Activated naive CD8-positive, alpha-beta T cell treated with anti-CD3 and anti-CD28 coated beads for 36 hours (primary cell): Measurements from ENCODE around the gene LENG8. TPM values are rescaled to one million over a fixed set of nuclear protein-coding genes. Genes with fewer than 3 reads are reported as not detected.

Experiments
- DNase-seq: peaks from one replicate; pipeline ENCODE4 v3.0.0; 2021
- H3K27ac Mint-ChIP-seq: one replicate; pipeline ENCODE4 v1.8.0; 2022; ENCODE audit warnings: mild to moderate bottlenecking, moderate library complexity, mixed read lengths
- H3K27me3 Mint-ChIP-seq: one replicate; pipeline ENCODE4 v1.8.0; 2022; ENCODE audit warnings: mild to moderate bottlenecking, mixed read lengths
- H3K36me3 Mint-ChIP-seq: one replicate; pipeline ENCODE4 v1.8.0; 2021; ENCODE audit warnings: mild to moderate bottlenecking, mixed read lengths
- H3K4me1 Mint-ChIP-seq: one replicate; pipeline ENCODE4 v1.8.0; 2021; ENCODE audit warnings: mixed read lengths
- H3K4me3 Mint-ChIP-seq: one replicate; pipeline ENCODE4 v1.8.0; 2022; ENCODE audit warnings: mild to moderate bottlenecking, moderate library complexity, mixed read lengths
- H3K9me3 Mint-ChIP-seq: one replicate; pipeline ENCODE4 v1.8.0; 2022; ENCODE audit warnings: mixed read lengths
- total RNA-seq, 2 experiments: library from RNA; stranded (reverse); gene quantifications; one replicate each; pipeline ENCODE4 v1.2.3, GENCODE V29; 2021

LENG8 gene
- total RNA-seq, 2 experiments from 2014 or later, result 101 to 108 TPM

DNA sequence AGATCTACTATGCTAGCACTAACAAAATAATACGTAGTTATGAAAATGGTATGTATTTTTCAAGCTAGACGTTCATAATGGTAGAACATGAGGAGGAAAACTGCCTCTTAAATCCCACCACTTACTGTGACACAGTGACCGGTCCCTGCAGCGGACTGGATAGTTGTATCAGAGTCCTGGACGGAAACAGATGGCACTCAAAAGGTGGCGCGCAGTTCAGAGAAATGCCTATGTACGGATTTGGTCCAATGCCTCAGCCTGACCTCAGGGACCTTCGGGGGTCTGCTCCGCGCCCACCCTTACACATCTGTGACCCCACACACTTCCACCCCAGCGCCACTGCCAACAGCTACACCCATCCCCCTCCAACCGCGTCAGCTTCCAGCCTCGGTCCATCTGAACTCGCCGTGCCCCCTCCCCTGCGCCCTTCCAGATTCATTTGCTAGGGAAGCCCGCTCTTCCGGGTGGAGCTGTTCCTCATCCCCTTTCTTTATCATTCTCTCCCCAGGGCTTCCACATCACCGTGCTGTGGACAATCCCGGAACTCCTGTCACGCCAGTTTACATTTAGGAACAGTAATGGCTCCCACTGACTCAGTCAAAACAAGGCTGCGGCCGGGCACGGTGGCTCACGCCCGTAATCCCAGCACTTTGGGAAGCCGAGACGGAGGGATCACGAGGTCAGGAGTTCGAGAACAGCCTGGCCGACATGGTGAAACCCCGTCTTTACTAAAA, 792 bp upstream of the LENG8 start:
- Mint-ChIP-seq H3K36me3 (peaks cover 29% of the 10 kb centered on the region), H3K4me1 (peaks cover 35% of the 10 kb centered on the region), H3K9me3 (no peaks in the 10 kb centered on the region), H3K27ac (peak overlapping the region; percentile 97), H3K27me3 (no peaks in the 10 kb centered on the region), H3K4me3 (peak overlapping the region; percentile 100)
- peak; percentile 44 for DNase-seq

DNA sequence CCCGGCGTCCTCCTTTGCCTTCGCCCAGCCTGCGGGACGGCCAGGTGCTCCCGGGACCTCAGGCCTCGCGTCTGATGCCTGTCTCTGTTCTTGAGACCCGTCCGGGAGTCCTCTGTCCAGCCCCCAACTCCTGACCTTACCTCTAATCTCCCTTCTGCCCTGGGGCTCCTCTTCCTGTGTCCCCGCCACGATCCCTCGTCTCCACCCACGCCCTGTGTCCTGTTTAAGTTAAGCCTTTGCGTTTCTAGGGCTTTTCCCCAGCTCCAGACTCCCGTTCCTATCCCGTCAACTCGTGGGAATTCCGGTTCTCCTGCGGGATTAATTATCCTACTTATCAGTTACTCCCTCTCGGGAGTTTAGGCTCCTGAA, 686 bp downstream of the LENG8 start:
- no peaks in the 10 kb centered on the region for H3K9me3 Mint-ChIP-seq
- H3K4me1 Mint-ChIP-seq, result peaks cover 40% of the 10 kb centered on the region
- peaks cover 26% of the 10 kb centered on the region for H3K36me3 Mint-ChIP-seq
- no peak for DNase-seq
- H3K27ac Mint-ChIP-seq, result peak overlapping the region; percentile 97
- H3K27me3 Mint-ChIP-seq, result no peaks in the 10 kb centered on the region
- peak overlapping the region; percentile 100 for H3K4me3 Mint-ChIP-seq

DNA sequence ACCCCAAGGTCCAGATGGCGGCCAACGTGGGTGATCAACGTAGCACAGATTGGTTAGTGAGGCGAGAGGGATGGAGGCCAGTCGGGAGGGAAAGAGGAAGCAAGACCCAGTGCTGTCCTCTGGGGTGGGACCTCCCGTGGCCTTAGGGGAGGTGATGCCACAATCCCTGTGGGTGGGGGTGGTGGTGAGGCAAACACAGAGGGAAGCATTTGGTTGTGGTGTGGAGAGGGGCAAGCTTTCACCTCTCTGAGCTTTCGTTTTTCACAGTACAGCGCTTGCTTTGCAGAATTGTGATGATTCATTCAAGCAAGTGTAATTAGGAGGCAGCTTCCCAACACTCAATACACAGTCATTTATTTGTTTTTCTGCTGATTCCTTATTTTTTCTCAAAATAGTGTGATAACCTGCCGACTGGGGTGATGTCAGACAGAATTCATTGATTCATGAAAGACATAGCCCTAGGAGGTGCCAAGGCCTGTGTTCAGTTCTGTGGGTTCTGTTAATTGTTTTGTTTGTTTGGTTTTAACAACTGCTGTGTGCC, 2.4 kb downstream of the LENG8 start:
- H3K4me1 Mint-ChIP-seq, result peaks cover 40% of the 10 kb centered on the region
- peak overlapping the region; percentile 100 for H3K4me3 Mint-ChIP-seq
- H3K9me3 Mint-ChIP-seq, result no peaks in the 10 kb centered on the region
- peaks cover 22% of the 10 kb centered on the region for H3K36me3 Mint-ChIP-seq
- no peak for DNase-seq
- H3K27me3 Mint-ChIP-seq, result no peaks in the 10 kb centered on the region
- H3K27ac Mint-ChIP-seq, result peak overlapping the region; percentile 78

DNA sequence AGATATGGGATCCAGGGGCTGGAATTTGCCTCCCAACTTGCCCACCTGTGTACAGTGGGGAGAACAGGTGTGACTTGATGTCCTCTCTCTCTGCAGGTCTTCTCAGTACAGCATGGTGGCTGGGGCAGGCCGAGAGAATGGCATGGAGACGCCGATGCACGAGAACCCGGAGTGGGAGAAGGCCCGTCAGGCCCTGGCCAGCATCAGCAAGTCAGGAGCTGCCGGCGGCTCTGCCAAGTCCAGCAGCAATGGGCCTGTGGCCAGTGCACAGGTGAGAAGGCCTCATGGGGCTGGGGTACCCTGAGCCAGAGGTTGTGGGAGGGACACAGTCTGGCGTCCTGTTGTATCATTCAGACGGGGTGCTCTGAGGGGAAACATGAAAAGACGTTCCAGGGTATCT, 3.0 kb downstream of the LENG8 start:
- H3K9me3 Mint-ChIP-seq, result no peaks in the 10 kb centered on the region
- DNase-seq, result no peak
- no peaks in the 10 kb centered on the region for H3K27me3 Mint-ChIP-seq
- no peak overlapping the region for H3K4me3 Mint-ChIP-seq
- peaks cover 37% of the 10 kb centered on the region for H3K4me1 Mint-ChIP-seq
- peaks cover 22% of the 10 kb centered on the region for H3K36me3 Mint-ChIP-seq
- H3K27ac Mint-ChIP-seq, result no peak overlapping the region

DNA sequence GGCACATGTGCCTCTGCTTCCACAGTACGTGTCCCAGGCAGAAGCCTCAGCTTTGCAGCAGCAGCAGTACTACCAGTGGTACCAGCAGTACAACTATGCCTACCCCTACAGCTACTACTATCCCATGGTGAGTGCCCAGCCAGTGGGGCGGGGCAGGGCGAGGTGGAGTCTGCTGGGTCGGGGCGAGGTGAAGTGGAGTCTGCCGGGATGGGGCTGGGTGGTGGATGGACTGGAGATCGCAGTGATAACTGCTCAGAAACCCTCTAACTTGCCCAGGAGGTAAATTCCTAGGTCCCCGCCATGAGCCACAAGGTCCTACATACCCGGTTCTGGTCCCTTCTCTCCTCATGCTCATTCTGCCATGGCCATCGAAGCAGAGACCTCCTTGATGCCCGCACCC, 3.6 kb downstream of the LENG8 start:
- peaks cover 22% of the 10 kb centered on the region for H3K36me3 Mint-ChIP-seq
- H3K27ac Mint-ChIP-seq, result no peak overlapping the region
- no peak for DNase-seq
- no peaks in the 10 kb centered on the region for H3K27me3 Mint-ChIP-seq
- no peaks in the 10 kb centered on the region for H3K9me3 Mint-ChIP-seq
- peaks cover 31% of the 10 kb centered on the region for H3K4me1 Mint-ChIP-seq
- H3K4me3 Mint-ChIP-seq, result no peak overlapping the region

DNA sequence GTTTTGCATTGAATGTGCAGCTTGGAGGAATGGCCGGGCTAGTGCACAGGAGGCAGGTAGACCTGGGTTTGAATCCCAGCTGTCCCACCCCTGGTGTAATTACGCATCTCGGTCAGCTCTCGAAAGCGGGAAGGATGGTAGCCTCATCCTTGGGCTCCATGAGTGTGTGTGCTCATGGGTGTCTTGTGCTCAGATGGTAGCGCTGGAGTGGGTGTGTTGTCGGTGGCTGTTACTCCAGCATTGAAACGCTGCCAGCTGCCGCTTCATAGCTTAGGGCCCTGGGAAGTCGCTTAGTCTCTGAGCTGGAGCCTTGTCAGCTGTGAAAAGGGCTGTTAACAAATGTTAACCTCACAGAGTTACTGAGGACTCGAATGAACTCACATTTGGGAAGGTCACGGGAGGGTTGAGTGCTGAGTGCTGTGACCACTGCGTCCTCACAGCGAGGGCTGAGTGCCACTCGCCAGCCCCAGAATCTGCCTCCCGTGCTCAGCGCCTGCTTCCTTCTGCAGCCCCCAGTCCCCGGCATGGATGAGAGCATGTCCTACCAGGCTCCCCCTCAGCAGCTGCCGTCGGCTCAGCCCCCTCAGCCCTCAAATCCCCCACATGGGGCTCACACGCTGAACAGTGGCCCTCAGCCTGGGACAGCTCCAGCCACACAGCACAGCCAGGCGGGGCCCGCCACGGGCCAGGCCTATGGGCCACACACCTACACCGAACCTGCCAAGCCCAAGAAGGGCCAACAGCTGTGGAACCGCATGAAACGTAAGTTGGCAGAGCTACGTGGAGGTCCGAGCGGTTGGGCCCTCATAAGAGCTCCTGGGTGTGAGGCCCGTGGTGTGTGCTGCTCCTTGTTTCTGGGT, 5.2 kb downstream of the LENG8 start:
- H3K4me1 Mint-ChIP-seq, result peaks cover 37% of the 10 kb centered on the region
- no peak for DNase-seq
- H3K27ac Mint-ChIP-seq, result no peak overlapping the region
- H3K9me3 Mint-ChIP-seq, result no peaks in the 10 kb centered on the region
- peaks cover 31% of the 10 kb centered on the region for H3K36me3 Mint-ChIP-seq
- H3K4me3 Mint-ChIP-seq, result no peak overlapping the region
- H3K27me3 Mint-ChIP-seq, result no peaks in the 10 kb centered on the region

DNA sequence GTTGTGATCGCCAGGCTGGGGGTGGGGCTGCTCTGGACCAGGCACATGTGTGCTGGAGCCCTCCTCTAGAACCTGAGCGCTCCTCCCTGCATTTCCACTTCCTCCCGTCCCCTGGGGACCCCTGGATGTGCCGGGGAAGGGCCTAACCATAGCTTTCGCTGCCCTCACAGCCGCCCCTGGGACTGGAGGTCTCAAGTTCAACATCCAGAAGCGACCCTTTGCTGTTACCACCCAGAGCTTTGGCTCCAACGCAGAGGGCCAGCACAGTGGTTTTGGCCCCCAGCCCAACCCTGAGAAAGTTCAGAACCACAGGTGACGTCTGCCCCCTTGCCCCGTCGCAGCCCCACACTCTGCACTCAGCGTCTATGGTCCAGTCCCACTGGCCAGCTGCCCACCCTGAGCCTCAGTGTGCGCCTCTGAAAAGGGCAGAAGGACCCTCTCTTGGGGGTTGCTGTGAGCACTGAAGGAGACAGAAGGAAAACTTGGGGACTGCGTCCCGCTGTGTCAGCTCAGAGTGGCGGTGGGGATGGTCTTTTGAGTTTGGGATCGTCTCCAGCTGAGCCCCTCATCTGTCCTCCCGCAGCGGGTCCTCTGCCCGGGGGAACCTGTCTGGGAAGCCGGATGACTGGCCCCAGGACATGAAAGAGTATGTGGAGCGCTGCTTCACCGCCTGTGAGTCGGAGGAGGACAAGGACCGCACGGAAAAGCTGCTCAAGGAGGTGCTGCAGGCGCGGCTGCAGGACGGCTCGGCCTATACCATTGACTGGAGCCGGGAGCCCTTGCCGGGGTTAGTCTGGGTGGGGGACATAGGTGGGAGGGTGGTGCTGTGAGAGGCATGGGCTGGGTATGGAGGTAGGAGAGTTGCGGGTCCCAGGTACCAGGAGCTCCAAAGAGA, 6.0 kb downstream of the LENG8 start:
- DNase-seq, result no peak
- Mint-ChIP-seq H3K9me3 (no peaks in the 10 kb centered on the region), H3K4me3 (no peak overlapping the region), H3K4me1 (peaks cover 37% of the 10 kb centered on the region), H3K36me3 (peaks cover 26% of the 10 kb centered on the region), H3K27ac (no peak overlapping the region), H3K27me3 (no peaks in the 10 kb centered on the region)

DNA sequence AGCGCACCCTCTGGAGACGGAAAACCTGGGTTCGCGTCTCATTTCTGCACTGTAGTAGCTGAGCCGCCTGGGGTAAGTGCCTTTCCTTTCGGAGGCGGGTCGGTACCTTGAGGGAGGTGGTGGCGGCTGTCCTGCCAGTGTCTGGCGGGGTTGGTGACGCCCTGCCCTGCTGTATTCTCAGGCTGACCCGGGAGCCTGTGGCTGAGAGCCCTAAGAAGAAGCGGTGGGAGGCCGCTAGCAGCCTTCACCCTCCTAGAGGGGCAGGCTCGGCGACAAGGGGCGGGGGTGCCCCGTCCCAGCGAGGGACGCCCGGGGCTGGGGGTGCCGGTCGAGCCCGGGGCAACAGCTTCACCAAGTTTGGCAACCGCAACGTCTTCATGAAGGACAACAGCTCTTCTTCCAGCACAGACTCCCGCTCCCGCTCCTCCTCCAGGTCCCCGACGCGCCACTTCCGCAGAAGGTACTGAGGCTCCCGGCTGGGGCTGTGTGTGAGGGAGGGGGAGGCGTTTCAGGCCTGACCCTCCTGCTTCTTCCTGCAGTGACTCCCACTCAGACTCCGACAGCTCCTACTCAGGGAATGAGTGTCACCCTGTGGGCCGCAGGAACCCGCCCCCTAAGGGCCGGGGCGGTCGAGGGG, 6.9 kb downstream of the LENG8 start:
- Mint-ChIP-seq H3K36me3 (peaks cover 19% of the 10 kb centered on the region), H3K4me1 (peaks cover 29% of the 10 kb centered on the region), H3K9me3 (no peaks in the 10 kb centered on the region), H3K4me3 (no peak overlapping the region), H3K27me3 (no peaks in the 10 kb centered on the region), H3K27ac (no peak overlapping the region)
- DNase-seq, result no peak

DNA sequence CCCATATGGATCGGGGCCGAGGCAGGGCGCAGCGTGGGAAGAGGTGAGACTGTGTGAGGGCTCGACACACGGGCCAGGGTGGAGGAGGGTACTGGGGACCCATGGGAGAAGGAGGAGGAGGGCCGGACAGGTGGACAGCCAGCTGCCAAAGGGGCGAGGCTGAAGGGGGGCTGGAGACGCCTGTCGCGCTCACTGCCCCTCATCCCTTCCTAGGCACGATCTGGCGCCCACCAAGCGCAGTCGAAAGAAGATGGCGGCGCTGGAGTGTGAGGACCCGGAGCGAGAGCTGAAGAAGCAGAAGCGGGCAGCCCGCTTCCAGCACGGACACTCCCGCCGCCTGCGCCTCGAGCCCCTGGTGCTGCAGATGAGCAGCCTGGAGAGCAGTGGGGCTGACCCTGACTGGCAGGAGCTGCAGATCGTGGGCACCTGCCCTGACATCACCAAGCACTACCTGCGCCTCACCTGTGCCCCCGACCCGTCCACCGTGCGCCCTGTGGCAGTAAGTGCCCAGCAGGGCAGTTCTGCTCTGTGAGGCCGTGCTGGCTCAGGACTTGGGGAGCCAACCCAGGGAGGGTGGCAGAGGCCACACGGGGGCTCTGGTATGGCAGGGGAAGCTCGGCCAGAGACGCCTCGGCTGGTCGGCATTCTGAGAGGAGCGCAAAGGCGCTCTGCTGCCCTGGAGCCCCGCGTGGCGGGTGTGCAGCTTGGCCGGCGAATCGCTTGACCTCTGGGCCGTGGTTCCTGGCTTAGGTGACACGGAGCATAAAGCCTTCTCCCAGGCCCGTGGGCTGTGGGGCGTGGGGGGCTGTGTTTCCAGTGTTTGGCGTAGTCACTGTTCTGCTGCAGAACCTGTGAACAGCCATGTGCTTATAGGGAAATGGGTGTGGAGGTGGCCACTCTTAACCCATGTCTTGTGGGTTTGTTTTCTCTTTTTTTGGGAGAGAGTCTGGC, 7.7 kb downstream of the LENG8 start:
- Mint-ChIP-seq H3K4me3 (no peak overlapping the region), H3K9me3 (no peaks in the 10 kb centered on the region), H3K27me3 (no peaks in the 10 kb centered on the region), H3K27ac (no peak overlapping the region), H3K36me3 (peaks cover 16% of the 10 kb centered on the region), H3K4me1 (peaks cover 24% of the 10 kb centered on the region)
- no peak for DNase-seq

DNA sequence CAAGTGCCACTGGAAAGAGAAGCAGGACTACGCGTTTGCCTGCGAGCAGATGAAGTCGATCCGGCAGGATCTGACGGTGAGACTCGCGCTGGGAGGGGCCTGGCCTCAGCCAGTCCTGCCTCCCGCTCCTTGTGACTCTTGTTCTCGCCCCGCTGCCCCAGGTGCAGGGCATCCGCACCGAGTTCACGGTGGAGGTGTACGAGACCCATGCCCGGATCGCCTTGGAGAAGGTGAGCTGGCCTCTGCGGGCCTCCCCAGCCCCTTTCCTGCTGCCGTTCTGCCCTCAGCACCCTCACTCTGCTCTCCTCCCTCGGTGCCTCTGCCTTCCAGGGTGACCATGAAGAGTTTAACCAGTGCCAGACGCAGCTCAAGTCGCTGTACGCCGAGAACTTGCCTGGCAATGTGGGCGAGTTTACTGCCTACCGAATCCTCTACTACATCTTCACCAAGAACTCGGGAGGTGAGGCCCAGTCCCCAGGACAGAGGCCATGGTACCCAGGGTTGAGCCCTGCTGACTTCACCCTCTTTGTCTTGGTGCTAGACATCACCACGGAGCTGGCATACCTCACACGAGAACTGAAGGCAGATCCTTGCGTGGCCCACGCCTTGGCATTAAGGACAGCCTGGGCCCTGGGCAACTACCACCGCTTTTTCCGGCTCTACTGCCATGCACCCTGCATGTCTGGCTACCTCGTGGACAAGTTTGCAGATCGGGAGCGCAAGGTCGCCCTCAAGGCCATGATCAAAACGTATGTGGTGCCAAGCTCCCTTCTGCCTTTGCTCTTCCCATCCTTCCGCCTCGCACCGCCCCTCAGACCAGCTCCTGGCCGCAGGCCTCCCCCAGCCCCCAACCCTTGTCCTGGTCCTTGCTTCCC, 9.0 kb downstream of the LENG8 start:
- Mint-ChIP-seq H3K9me3 (no peaks in the 10 kb centered on the region), H3K27ac (peak overlapping the region; percentile 44), H3K27me3 (no peaks in the 10 kb centered on the region), H3K36me3 (peaks cover 19% of the 10 kb centered on the region), H3K4me1 (peaks cover 24% of the 10 kb centered on the region), H3K4me3 (no peak overlapping the region)
- no peak for DNase-seq

DNA sequence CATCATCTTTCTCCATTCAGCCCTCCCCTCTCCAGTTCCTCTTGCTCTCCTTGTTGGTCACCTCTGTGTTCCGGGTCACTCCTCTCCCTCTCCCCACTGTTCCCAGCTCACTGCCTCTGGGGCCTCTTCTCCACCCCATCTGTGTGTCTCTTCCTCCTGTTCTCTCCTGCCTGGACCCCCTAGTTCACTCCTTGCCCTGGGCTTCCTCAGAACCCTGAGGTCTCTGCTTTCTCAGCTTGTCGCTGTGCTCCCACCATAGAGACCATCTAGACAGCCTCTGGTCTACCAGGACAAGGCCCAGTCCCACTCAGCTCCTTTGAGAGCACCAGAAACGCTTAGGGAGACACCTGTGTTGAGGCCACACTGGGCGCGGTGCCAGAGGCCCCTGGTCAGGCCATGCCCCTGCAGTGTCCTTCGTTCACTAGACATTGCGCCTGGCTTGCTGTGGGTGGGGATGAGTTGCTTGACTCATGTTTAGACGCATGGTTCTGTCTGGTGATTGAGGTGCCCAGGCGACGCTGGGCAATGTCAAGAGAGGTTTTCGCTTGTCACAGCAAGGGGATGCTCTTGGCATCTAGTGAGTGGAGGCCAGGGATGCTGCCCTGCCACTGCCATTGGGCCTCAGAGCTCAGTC, 9.8 kb downstream of the LENG8 start:
- H3K36me3 Mint-ChIP-seq, result peaks cover 15% of the 10 kb centered on the region
- peak overlapping the region; percentile 44 for H3K27ac Mint-ChIP-seq
- no peaks in the 10 kb centered on the region for H3K9me3 Mint-ChIP-seq
- no peaks in the 10 kb centered on the region for H3K27me3 Mint-ChIP-seq
- peaks cover 19% of the 10 kb centered on the region for H3K4me1 Mint-ChIP-seq
- DNase-seq, result no peak
- H3K4me3 Mint-ChIP-seq, result no peak overlapping the region
